NCI-H187 (cell line): ENCODE data around the gene FAM184A.

Experiments
- DNase-seq, 2 experiments: peaks; one replicate each; lab custom pipeline; 2025; lab: John Stamatoyannopoulos, UW

FAM184A gene

GRCh38 chr6:119060255-119060907 lies 18.1 kb downstream of the FAM184A start:
- no peak for DNase-seq

- no peak for DNase-seq
Observed at GRCh38 chr6:119055069-119055468, 23.4 kb downstream of the FAM184A start.

- no peak for DNase-seq
Observed at GRCh38 chr6:119052987-119053386, 25.5 kb downstream of the FAM184A start.

- DNase-seq: no peak
Observed at GRCh38 chr6:119052292-119052889, 26.1 kb downstream of the FAM184A start.

- no peak for DNase-seq
Observed at GRCh38 chr6:119044255-119044654, 34.2 kb downstream of the FAM184A start.

GRCh38 chr6:119043783-119044182 lies 34.7 kb downstream of the FAM184A start:
- no peak for DNase-seq

GRCh38 chr6:119043265-119043664 lies 35.2 kb downstream of the FAM184A start:
- DNase-seq: no peak

- DNase-seq: no peak
Observed at GRCh38 chr6:119040636-119041035, 37.8 kb downstream of the FAM184A start.

- DNase-seq: no peak
Observed at GRCh38 chr6:119040229-119040628, 38.2 kb downstream of the FAM184A start.

GRCh38 chr6:119037941-119038623 lies 40.4 kb downstream of the FAM184A start:
- no peak for DNase-seq

- DNase-seq: no peak
Observed at GRCh38 chr6:119037264-119037663, 41.2 kb downstream of the FAM184A start.

- no peak for DNase-seq
Observed at GRCh38 chr6:119036081-119036480, 42.4 kb downstream of the FAM184A start.

- DNase-seq: no peak
Observed at GRCh38 chr6:119035459-119035858, 43.0 kb downstream of the FAM184A start.

- DNase-seq: no peak
Observed at GRCh38 chr6:119034827-119035458, 43.5 kb downstream of the FAM184A start.

- no peak for DNase-seq
Observed at GRCh38 chr6:119032428-119032827, 46.0 kb downstream of the FAM184A start.

- DNase-seq: no peak
Observed at GRCh38 chr6:119030759-119031158, 47.7 kb downstream of the FAM184A start.

GRCh38 chr6:119028091-119028490 lies 50.4 kb downstream of the FAM184A start:
- DNase-seq: no peak

GRCh38 chr6:119027465-119027864 lies 51.0 kb downstream of the FAM184A start:
- DNase-seq: no peak

GRCh38 chr6:119026822-119027221 lies 51.6 kb downstream of the FAM184A start:
- no peak for DNase-seq

GRCh38 chr6:119025793-119026192 lies 52.7 kb downstream of the FAM184A start:
- no peak for DNase-seq

- DNase-seq: no peak
Observed at GRCh38 chr6:119024111-119024510, 54.4 kb downstream of the FAM184A start.

- DNase-seq: no peak
Observed at GRCh38 chr6:119022796-119023195, 55.7 kb downstream of the FAM184A start.
